Karpas-422 (cell line): ENCODE results near the gene LMO4. TPM values are rescaled to one million over a fixed set of nuclear protein-coding genes. Genes with fewer than 3 reads are reported as not detected.

Source experiments
- DNase-seq: peaks from one replicate; pipeline ENCODE4 v3.0.0-alpha.2; 2015
- H2AFZ ChIP-seq: fragments of 200-600 bp; sonication (generic); 2 replicates; pipeline ENCODE4 v1.6.1; 2014; ENCODE audit warnings: antibody characterized with exemption, low read length, mixed read lengths
- H3K27ac ChIP-seq: fragments of 200-600 bp; sonication (generic); 2 replicates; pipeline ENCODE4 v1.5.1; 2014; ENCODE audit warnings: mild to moderate bottlenecking, low read length, moderate library complexity
- H3K27me3 ChIP-seq: fragments of 200-600 bp; sonication (generic); 2 replicates; pipeline ENCODE4 v1.6.1; 2014; ENCODE audit warnings: low read length, mixed read lengths
- H3K36me3 ChIP-seq: fragments of 200-600 bp; sonication (generic); 2 replicates; pipeline ENCODE4 v1.6.1; 2014; ENCODE audit warnings: low read length, mixed read lengths; ENCODE audit not compliant: insufficient read depth
- H3K4me1 ChIP-seq: fragments of 200-600 bp; sonication (generic); 2 replicates; pipeline ENCODE4 v1.6.1; 2014; ENCODE audit warnings: mild to moderate bottlenecking, low read length, mixed read lengths
- H3K4me2 ChIP-seq: fragments of 200-600 bp; sonication (generic); 2 replicates; pipeline ENCODE4 v1.6.1; 2014; ENCODE audit warnings: low read length, low read depth, mild to moderate bottlenecking; ENCODE audit not compliant: poor library complexity, severe bottlenecking
- H3K4me3 ChIP-seq: fragments of 200-600 bp; sonication (generic); 2 replicates; pipeline ENCODE4 v1.5.1; 2014; ENCODE audit warnings: mild to moderate bottlenecking, antibody characterized with exemption, low read length, mixed read lengths
- H3K79me2 ChIP-seq: fragments of 200-600 bp; sonication (generic); 2 replicates; pipeline ENCODE4 v1.6.1; 2014; ENCODE audit warnings: mild to moderate bottlenecking, low read length, mixed read lengths
- H3K9ac ChIP-seq: fragments of 200-600 bp; sonication (generic); 2 replicates; pipeline ENCODE4 v1.6.0; 2014; ENCODE audit warnings: low read length
- H3K9me2 ChIP-seq: fragments of 200-600 bp; sonication (generic), shearing (Covaris generic); replicated peaks from 2 replicates; pipeline ENCODE4 v1.6.0; 2014; ENCODE audit warnings: mild to moderate bottlenecking, low read length, moderate library complexity; ENCODE audit not compliant: insufficient read depth
- H3K9me3 ChIP-seq: fragments of 300-700, 200-600 bp; sonication (generic); 2 replicates; pipeline ENCODE4 v1.6.1; 2014; ENCODE audit warnings: low read length, mixed read lengths
- H4K20me1 ChIP-seq: fragments of 200-600 bp; sonication (generic); 2 replicates; pipeline ENCODE4 v1.6.1; 2014; ENCODE audit warnings: mild to moderate bottlenecking, antibody characterized with exemption, low read length, low read depth; ENCODE audit not compliant: insufficient read depth
- total RNA-seq: library from RNA; depleted of rRNA; stranded (reverse); fragments of >200 nt; shearing (Covaris generic); gene quantifications from 2 replicates; pipeline ENCODE4 v1.2.3, GENCODE V29; 2014; ENCODE audit warnings: low replicate concordance

Gene LMO4
- total RNA-seq, 1 experiment from 2014 or later = 45.8 TPM

GRCh38 chr1:87358219-87358618 lies 29.5 kb downstream of the LMO4 start:
- H3K79me2 ChIP-seq = no peaks in the 10 kb centered on the region
- H3K36me3 ChIP-seq = no peaks in the 10 kb centered on the region
- no peak overlapping the region for H3K27ac ChIP-seq
- H4K20me1 ChIP-seq = no peaks in the 10 kb centered on the region
- DNase-seq = no peak
- H3K9me3 ChIP-seq = no peaks in the 10 kb centered on the region
- H3K4me1 ChIP-seq = no peaks in the 10 kb centered on the region
- H3K4me2 ChIP-seq = no peak overlapping the region
- no peak overlapping the region for H2AFZ ChIP-seq
- no peaks in the 10 kb centered on the region for H3K9me2 ChIP-seq
- no peak overlapping the region for H3K9ac ChIP-seq
- no peaks in the 10 kb centered on the region for H3K27me3 ChIP-seq
- no peak overlapping the region for H3K4me3 ChIP-seq

GRCh38 chr1:87359586-87359985 lies 30.9 kb downstream of the LMO4 start:
- Histone ChIP-seq H2AFZ (no peak overlapping the region), H3K4me1 (no peaks in the 10 kb centered on the region), H3K79me2 (no peaks in the 10 kb centered on the region), H3K4me3 (no peak overlapping the region), H3K27me3 (no peaks in the 10 kb centered on the region), H3K36me3 (no peaks in the 10 kb centered on the region), H3K27ac (no peak overlapping the region), H3K4me2 (no peak overlapping the region), H3K9me3 (no peaks in the 10 kb centered on the region), H4K20me1 (no peaks in the 10 kb centered on the region), H3K9me2 (no peaks in the 10 kb centered on the region), H3K9ac (no peak overlapping the region)
- DNase-seq = no peak

- H3K27ac ChIP-seq = no peak overlapping the region
Measured at GRCh38 chr1:87362063-87362833, 33.6 kb downstream of the LMO4 start.

GRCh38 chr1:87362834-87363426 lies 34.2 kb downstream of the LMO4 start:
- no peak overlapping the region for H3K4me3 ChIP-seq
- H3K4me1 ChIP-seq = no peaks in the 10 kb centered on the region
- no peaks in the 10 kb centered on the region for H4K20me1 ChIP-seq
- no peak overlapping the region for H3K27ac ChIP-seq
- H3K9me3 ChIP-seq = no peaks in the 10 kb centered on the region
- H3K9ac ChIP-seq = no peak overlapping the region
- no peaks in the 10 kb centered on the region for H3K79me2 ChIP-seq
- no peak overlapping the region for H2AFZ ChIP-seq
- H3K36me3 ChIP-seq = no peaks in the 10 kb centered on the region
- 0 out of 2 replicates have a peak, but pooled peaks cover 2% of the 10 kb centered on the region for H3K27me3 ChIP-seq
- H3K9me2 ChIP-seq = no peaks in the 10 kb centered on the region
- H3K4me2 ChIP-seq = no peak overlapping the region
- DNase-seq = no peak

More at GRCh38 chr1:87362063-87362833, 33.6 kb downstream of the LMO4 start:
- Histone ChIP-seq H3K79me2 (no peaks in the 10 kb centered on the region), H3K27me3 (no peaks in the 10 kb centered on the region), H3K36me3 (no peaks in the 10 kb centered on the region), H3K9me2 (no peaks in the 10 kb centered on the region), H3K4me3 (no peak overlapping the region), H3K9ac (no peak overlapping the region), H2AFZ (no peak overlapping the region), H3K9me3 (no peaks in the 10 kb centered on the region), H3K4me1 (no peaks in the 10 kb centered on the region), H3K4me2 (no peak overlapping the region), H4K20me1 (no peaks in the 10 kb centered on the region)
- DNase-seq = no peak

- H3K79me2 ChIP-seq = no peaks in the 10 kb centered on the region
- no peaks in the 10 kb centered on the region for H3K9me3 ChIP-seq
- no peak for DNase-seq
- H2AFZ ChIP-seq = no peak overlapping the region
- H3K4me3 ChIP-seq = no peak overlapping the region
- no peaks in the 10 kb centered on the region for H3K36me3 ChIP-seq
- H3K27me3 ChIP-seq = 0 out of 2 replicates have a peak, but pooled peaks cover 2% of the 10 kb centered on the region
- H4K20me1 ChIP-seq = no peaks in the 10 kb centered on the region
- H3K9ac ChIP-seq = no peak overlapping the region
- no peaks in the 10 kb centered on the region for H3K9me2 ChIP-seq
- no peak overlapping the region for H3K27ac ChIP-seq
- H3K4me2 ChIP-seq = no peak overlapping the region
- no peaks in the 10 kb centered on the region for H3K4me1 ChIP-seq
Measured at GRCh38 chr1:87367549-87367948, 38.9 kb downstream of the LMO4 start.

GRCh38 chr1:87368907-87369306 lies 40.2 kb downstream of the LMO4 start:
- Histone ChIP-seq H3K36me3 (no peaks in the 10 kb centered on the region), H3K4me1 (no peaks in the 10 kb centered on the region), H3K27me3 (0 out of 2 replicates have a peak, but pooled peaks cover 2% of the 10 kb centered on the region), H4K20me1 (no peaks in the 10 kb centered on the region), H3K4me3 (no peak overlapping the region), H3K9me3 (no peaks in the 10 kb centered on the region), H3K9me2 (no peaks in the 10 kb centered on the region), H3K27ac (no peak overlapping the region), H3K9ac (no peak overlapping the region), H3K4me2 (no peak overlapping the region), H3K79me2 (no peaks in the 10 kb centered on the region), H2AFZ (no peak overlapping the region)
- DNase-seq = no peak

GRCh38 chr1:87369736-87370478 lies 41.2 kb downstream of the LMO4 start:
- Histone ChIP-seq H4K20me1 (no peaks in the 10 kb centered on the region), H3K4me1 (no peaks in the 10 kb centered on the region), H3K27ac (no peak overlapping the region), H3K79me2 (no peaks in the 10 kb centered on the region), H3K27me3 (0 out of 2 replicates have a peak, but pooled peaks cover 2% of the 10 kb centered on the region), H3K4me2 (no peak overlapping the region), H3K9me2 (no peaks in the 10 kb centered on the region), H3K9me3 (no peaks in the 10 kb centered on the region), H2AFZ (no peak overlapping the region), H3K36me3 (no peaks in the 10 kb centered on the region), H3K4me3 (no peak overlapping the region), H3K9ac (no peak overlapping the region)
- no peak for DNase-seq

GRCh38 chr1:87370544-87370943 lies 41.9 kb downstream of the LMO4 start:
- no peak overlapping the region for H3K4me3 ChIP-seq
- H3K36me3 ChIP-seq = no peaks in the 10 kb centered on the region
- no peak overlapping the region for H3K27ac ChIP-seq
- H4K20me1 ChIP-seq = no peaks in the 10 kb centered on the region
- no peaks in the 10 kb centered on the region for H3K79me2 ChIP-seq
- H3K9ac ChIP-seq = no peak overlapping the region
- no peaks in the 10 kb centered on the region for H3K9me2 ChIP-seq
- 0 out of 2 replicates have a peak, but pooled peaks cover 2% of the 10 kb centered on the region for H3K27me3 ChIP-seq
- no peak overlapping the region for H3K4me2 ChIP-seq
- no peaks in the 10 kb centered on the region for H3K9me3 ChIP-seq
- no peak overlapping the region for H2AFZ ChIP-seq
- no peak for DNase-seq
- H3K4me1 ChIP-seq = no peaks in the 10 kb centered on the region
